GM12878 (cell line): Measurements from ENCODE around the gene SUPT3H.

ENCODE experiments used
- MXI1 ChIP-seq: fragments of 150-350 bp; IDR thresholded peaks from 2 replicates; pipeline ENCODE4 v1.6.1; 2011; ENCODE audit warnings: low read depth, mild to moderate bottlenecking, inconsistent platforms, low read length, improper control_type of control experiment
- ZNF274 ChIP-seq: IDR thresholded peaks from one replicate; pipeline ENCODE4 v1.8.0; 2011; ENCODE audit not compliant: insufficient read length, insufficient read depth

- TF ChIP-seq ZNF274, result no peak
- no peak for TF ChIP-seq MXI1
These were observed 105.1 kb downstream of the SUPT3H start for GRCh38 chr6:45272626-45273025.
